Tibial nerve (tissue), 4 donors: ENCODE data around the gene PDPN.

Experiments used
- EP300 ChIP-seq, 2 donors: sonication (generic); formaldehyde crosslinking; IDR thresholded peaks; one replicate each; pipeline ENCODE4 v1.6.1; 2017; ENCODE audit warnings: antibody characterized with exemption in 2 of 2, mild to moderate bottlenecking in 1 of 2
- TF ChIP-seq, protein P1 (sequence below), 5 experiments: fragments of 200-600 bp in 3 of 5; fragments of 450-650 bp in 2 of 5; sonication (generic) in 3 of 5; IDR thresholded peaks; one replicate each; pipeline ENCODE4 v1.5.1; 2016 to 2019; ENCODE audit warnings: antibody characterized with exemption in 5 of 5, mild to moderate bottlenecking in 3 of 5, moderate library complexity in 2 of 5

GRCh38 chr1:13622446-13622845 is 38.8 kb downstream of the PDPN start:
- TF ChIP-seq, protein P1, sequence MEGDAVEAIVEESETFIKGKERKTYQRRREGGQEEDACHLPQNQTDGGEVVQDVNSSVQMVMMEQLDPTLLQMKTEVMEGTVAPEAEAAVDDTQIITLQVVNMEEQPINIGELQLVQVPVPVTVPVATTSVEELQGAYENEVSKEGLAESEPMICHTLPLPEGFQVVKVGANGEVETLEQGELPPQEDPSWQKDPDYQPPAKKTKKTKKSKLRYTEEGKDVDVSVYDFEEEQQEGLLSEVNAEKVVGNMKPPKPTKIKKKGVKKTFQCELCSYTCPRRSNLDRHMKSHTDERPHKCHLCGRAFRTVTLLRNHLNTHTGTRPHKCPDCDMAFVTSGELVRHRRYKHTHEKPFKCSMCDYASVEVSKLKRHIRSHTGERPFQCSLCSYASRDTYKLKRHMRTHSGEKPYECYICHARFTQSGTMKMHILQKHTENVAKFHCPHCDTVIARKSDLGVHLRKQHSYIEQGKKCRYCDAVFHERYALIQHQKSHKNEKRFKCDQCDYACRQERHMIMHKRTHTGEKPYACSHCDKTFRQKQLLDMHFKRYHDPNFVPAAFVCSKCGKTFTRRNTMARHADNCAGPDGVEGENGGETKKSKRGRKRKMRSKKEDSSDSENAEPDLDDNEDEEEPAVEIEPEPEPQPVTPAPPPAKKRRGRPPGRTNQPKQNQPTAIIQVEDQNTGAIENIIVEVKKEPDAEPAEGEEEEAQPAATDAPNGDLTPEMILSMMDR (IDR thresholded peaks at IDR 0.05), result no peak
- TF ChIP-seq EP300 (IDR thresholded peaks at IDR 0.05), result no peak
